Measurements from ENCODE around the gene TRAF7. TPM values are rescaled to one million over a fixed set of nuclear protein-coding genes. Genes with fewer than 3 reads are reported as not detected.
A peak's percentile ranks its signal among the peaks of the same experiment; 100 is the strongest.
"Not testable (repeated sequence)": the region's sequence is repeated elsewhere in the genome, so short reads cannot be mapped to it uniquely, and the experiment has no call there.

Gene TRAF7
- total RNA-seq, 1 experiment from 2014 or later: 69.0 TPM

DNA sequence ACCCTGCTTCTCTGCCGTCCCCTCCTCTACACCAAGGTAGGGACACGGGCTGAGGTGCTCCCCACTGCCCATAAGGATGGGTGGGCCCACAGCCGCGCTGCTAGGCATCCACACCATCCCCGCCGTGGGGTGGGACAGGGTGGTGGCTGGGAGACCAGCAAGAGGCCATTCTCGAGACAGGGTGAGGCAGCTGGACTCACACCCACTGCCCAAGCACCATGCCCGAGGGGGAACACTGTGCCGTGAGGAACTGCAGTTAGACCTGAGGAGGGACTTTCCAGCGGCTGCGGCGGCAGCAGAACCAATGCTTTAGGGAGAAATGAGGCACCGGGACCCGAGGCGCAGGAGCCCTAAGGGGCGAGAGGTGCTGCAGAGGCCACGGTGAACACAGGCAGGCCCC, 33.2 kb upstream of the TRAF7 start:
- DNase-seq (ENCODE audit: low read depth): no peak

DNA sequence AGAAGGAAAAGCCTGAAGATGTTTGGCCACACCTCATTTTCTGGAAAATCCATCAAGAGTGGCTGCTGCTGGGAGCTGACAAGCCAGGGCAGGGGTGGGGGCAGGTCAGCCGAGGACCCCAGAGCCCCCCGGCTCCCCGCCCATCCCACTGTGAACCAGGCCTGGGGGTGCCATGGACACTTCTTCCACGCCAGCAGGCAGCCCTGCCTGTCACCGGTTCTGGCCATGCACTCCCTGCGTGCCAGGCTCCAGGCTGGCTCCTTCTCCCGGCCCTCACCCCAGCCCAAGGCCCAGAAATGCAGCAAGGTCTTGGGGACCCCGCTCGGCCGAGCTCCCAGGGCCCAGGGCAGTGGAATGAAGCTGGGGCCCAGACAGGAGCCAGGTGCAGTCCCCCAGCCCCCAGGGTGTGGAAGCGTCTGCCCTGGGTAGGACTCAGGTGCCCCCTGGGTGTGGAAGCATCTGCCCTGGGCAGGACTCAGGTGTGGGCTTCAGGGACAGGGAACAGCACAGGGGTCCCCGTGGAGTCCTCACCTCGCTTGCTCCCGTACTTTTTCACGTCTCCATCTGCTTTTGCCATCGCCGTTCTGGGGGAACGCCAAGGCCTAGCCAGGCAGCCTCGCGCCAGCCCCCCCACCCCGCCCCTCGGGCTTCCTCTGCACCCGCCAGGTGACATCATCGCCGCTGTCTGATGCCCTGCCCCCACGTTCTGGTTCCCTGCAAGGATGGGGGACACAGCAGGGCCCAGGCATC, 32.5 kb upstream of the TRAF7 start:
- not testable (repeated sequence) for DNase-seq (ENCODE audit: low read depth)

DNA sequence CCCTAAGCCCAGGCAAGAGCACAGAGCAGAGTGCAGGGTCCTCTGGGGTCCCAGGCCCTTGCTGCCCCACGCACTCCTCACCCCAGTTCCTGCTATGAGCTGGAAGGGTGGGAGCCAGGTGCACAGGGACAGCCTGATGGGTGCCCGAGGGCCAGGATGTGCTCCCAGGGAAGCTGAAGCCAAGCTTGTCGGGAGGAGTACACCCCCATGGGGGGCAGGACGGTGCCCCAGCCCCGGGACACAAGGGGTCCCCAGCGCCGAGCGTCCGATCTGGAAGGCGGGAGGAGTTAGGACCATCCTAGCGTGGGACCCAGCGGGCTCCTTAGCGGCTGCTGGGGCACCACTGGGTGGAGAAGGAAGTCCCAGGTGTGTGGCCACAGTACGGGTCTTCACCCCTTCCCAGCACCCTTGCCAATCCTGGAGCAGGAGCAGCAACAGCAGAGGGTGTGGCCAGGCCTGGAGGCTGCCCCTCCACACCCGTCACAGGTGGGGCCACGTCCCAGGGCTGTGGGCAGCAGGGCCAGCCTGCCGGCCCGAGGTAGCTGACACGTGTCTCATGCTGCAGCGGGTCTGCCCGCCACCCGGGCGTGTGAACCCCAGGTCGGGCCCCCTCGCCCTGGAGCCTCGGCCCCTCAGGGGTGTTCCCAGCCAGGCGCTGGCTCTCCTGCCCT, 31.7 kb upstream of the TRAF7 start:
- DNase-seq (ENCODE audit: low read depth): peak; percentile 50

DNA sequence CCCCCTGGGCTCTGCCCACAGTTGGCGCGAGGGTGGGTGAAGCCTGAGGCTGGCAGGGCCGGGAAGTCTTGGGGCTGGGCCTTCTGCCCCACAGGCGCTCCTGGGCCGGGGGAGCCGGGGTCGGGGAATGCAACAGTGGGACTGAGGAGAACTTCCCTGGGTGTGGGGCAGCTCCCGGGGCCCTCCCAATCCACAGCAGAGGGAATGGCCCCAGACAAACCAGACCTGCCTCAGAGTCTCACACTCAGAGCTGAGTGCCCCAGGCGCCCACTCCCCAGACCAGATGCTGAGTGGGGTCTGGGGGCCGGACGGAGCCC, 31.2 kb upstream of the TRAF7 start:
- DNase-seq (ENCODE audit: low read depth): peak; percentile 41

- peak; percentile 87 for DNase-seq (ENCODE audit: low read depth)
These were observed 30.7 kb upstream of the TRAF7 start for GRCh38 chr16:2124694-2125444.

GRCh38 chr16:2125609-2126008, 30.0 kb upstream of the TRAF7 start:
- DNase-seq (ENCODE audit: low read depth): not testable (repeated sequence)

GRCh38 chr16:2126161-2126743, 29.3 kb upstream of the TRAF7 start:
- DNase-seq (ENCODE audit: low read depth): not testable (repeated sequence)

DNA sequence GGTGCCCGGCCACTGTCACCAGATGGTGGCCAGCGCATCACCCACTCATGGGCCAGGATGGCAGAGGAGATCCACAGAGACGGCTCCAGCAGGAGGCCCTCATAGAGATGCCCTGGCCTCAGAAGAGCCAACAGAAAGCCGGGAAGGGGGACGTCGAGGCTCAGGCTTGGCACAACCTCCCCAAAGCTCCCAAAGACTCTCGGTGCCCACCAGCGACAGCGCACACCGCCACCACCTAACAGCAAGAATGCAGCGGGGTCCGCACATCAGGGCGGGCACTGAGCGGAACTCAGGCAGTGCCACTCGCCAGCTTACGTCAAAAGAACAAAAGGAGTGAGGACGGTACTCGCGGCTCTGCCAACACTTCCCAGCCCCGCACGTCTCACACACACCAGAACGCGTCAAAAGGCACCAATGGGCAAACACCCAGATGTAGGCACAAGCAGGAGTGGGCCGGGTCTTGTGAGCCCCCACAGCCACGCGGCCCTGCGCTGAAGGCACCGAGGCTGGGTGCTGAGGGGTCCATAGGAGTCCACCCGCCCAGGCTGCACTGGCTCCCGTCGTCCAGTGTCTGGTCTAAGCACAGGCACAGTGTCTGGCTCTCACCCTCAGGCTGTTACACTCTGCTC, 28.5 kb upstream of the TRAF7 start:
- not testable (repeated sequence) for DNase-seq (ENCODE audit: low read depth)

DNA sequence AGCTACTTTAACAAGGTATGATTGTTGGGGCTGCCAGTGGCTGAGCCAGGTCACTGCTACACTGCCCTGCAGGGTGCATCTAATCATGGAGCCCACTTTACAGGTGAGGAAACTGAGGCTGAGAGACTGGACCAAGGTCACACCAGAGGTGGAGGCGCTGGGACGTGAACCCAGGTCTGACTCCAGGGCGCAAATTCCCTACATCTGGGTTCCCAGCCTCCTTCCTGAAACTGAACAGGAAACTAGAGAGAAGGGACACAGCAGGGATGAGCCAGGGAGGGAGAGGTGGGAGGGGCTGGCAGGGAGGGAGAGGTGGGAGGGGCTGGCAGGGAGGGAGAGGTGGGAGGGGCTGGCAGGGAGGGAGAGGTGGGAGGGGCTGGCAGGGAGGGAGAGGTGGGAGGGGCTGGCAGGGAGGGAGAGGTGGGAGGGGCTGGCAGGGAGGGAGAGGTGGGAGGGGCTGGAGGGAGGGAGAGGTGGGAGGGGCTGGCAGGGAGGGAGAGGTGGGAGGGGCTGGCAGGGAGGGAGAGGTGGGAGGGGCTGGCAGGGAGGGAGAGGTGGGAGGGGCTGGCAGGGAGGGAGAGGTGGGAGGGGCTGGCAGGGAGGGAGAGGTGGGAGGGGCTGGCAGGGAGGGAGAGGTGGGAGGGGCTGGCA, 27.8 kb upstream of the TRAF7 start:
- DNase-seq (ENCODE audit: low read depth): peak; percentile 61

DNA sequence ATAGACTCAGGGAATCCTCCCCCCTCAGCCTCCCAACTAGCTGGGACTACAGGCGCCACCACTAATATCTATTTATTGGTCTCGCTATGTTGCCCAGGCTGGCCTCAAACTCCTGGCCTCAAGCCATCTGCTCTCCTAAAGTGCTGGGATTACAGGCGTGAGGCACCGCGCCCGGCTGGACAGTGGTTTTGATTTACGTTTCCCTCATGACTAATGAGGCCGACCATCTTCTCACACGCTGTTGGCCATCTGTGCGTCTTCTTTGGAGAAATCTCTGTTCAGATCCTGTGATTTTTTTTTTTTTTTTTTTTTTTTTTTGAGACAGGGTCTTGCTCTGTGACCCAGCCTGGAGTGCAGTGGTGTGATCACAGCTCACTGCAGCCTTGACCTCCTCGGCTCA, 26.3 kb upstream of the TRAF7 start:
- DNase-seq (ENCODE audit: low read depth): peak; percentile 75

DNA sequence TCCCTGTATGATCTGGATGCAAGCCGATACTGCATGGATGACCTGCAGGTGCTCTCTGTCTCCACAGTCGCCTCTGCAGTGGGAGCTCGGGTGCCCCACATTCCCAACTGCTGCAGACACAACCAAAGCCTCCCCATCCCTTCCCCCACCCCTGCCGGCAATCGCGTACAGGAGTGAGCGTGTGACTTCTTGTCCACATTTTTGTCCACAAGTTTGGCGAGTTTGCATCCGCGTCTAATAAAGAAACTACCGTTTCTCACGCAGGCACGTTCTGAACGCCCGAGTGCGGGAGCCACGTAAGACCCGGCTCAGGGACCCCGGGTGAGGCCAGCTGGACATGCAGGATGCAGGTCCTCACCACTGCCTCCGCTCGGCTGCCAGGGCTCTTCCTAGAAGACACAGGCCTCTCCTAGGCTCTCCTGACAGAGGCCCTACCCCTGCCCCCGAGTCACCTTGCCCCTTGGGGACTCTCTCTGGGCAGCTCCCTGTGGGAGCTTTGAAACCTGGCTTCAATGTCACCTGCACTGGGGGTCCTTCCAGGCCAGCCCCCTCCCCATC, 25.6 kb upstream of the TRAF7 start:
- not testable (repeated sequence) for DNase-seq (ENCODE audit: low read depth)

- DNase-seq (ENCODE audit: low read depth): not testable (repeated sequence)
These were observed 21.8 kb upstream of the TRAF7 start for GRCh38 chr16:2133797-2134196.

- DNase-seq (ENCODE audit: low read depth): peak; percentile 9
These were observed 20.5 kb upstream of the TRAF7 start for GRCh38 chr16:2135071-2135470.

GRCh38 chr16:2135770-2136490, 19.7 kb upstream of the TRAF7 start, which contains the start of gene PKD1:
Gene PKD1 (minus strand): TSS chr16:2135898. CDS start chr16:2135689, 209 bp downstream.
- DNase-seq (ENCODE audit: low read depth): peak; percentile 87

- no peak for DNase-seq (ENCODE audit: low read depth)
These were observed 12.4 kb upstream of the TRAF7 start for GRCh38 chr16:2142942-2143877.

DNA sequence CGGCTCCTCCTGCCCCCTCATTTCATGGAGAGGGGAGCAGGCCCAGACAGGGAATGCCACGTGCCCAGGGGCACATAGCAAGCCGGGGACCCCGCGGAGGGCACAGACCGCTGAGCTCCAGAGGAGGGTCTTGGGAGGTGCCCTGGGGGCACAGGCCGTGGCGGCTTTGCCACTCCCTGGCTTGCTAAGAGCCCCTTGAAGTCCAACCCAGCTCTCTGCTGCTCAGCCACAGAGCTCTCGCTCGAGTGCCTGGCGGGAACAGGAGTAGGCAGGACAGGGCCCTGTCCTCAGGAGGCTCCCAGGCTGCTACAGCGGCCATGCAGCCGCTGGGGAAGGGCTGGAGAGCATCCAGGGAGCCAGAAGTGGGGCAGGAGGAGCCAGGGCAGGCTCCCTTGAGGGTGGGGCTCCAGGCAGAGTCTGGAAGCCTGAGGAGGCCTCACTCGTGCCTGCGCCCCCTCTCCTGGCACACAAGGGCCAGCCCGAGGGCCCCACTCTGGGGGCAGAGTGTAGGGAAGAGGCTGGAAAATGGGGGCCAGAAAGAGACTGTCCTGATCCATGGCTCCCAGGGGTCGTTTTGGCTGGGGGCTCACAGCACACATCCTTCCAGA, 11.6 kb upstream of the TRAF7 start:
- no peak for DNase-seq (ENCODE audit: low read depth)

DNA sequence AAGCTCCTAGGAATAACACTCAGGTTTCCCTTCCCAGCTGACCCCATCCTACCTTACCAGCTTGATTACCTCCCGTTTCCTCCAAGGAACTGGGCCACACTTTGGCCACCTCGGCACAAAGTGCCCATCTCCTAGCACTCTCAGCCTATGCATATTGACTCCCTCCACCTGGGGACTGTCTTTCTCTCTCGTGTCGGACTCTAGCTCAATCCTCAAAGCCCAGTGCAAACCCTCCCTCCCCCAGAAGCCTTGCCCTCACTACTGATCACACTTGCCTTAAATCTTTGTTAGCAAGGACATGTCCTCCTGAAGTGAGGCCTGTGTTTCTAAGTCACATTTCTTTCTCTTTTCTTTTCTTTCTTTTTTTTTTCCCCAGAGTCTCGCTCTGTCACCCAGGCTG, 9.7 kb upstream of the TRAF7 start:
- no peak for DNase-seq (ENCODE audit: low read depth)

GRCh38 chr16:2147378-2147777, 8.2 kb upstream of the TRAF7 start:
- DNase-seq (ENCODE audit: low read depth): no peak
